T-helper 17 cell (primary cell): Measurements from ENCODE around the gene HABP4. TPM values are rescaled to one million over a fixed set of nuclear protein-coding genes. Genes with fewer than 3 reads are reported as not detected.

Experiments
- ATAC-seq: fragments of 150-1000 bp; cut with Tn5 transposase; 2 replicates; pipeline ENCODE4 v1.10.0; 2021; ENCODE audit warnings: mild to moderate bottlenecking, moderate library complexity
- DNase-seq, 3 donors: peaks; one replicate each; pipeline versions ENCODE4 v3.0.0 to v3.0.0-alpha.2; 2020 to 2021
- H3K9me3 ChIP-seq: one replicate; pipeline ENCODE4 v1.7.0; 2013; ENCODE audit warnings: low read length, mild to moderate bottlenecking; ENCODE audit not compliant: control insufficient read depth, poor library complexity, severe bottlenecking
- H3K27ac Mint-ChIP-seq: one replicate; pipeline ENCODE4 v1.8.0; 2022; ENCODE audit warnings: mild to moderate bottlenecking, moderate library complexity, mixed read lengths
- H3K27me3 Mint-ChIP-seq: one replicate; pipeline ENCODE4 v1.8.0; 2022; ENCODE audit warnings: mixed read lengths
- H3K36me3 Mint-ChIP-seq: one replicate; pipeline ENCODE4 v1.8.0; 2022; ENCODE audit warnings: low read depth, mixed read lengths
- H3K4me1 Mint-ChIP-seq: one replicate; pipeline ENCODE4 v1.8.0; 2022; ENCODE audit warnings: mild to moderate bottlenecking, mixed read lengths
- H3K4me3 Mint-ChIP-seq: one replicate; pipeline ENCODE4 v1.8.0; 2022; ENCODE audit warnings: mild to moderate bottlenecking, moderate library complexity, mixed read lengths
- total RNA-seq, 4 donors: library from RNA in 2 of 4; stranded (reverse) in 2 of 4; gene quantifications; one replicate each; pipeline ENCODE4 v1.2.3 and lab custom pipeline; 2022 to 2026

HABP4 gene
- total RNA-seq, 2 donors from 2014 or later = 16.6 to 21.3 TPM

GRCh38 chr9:96464426-96464825, 14.5 kb downstream of the HABP4 start:
- Mint-ChIP-seq H3K36me3 (peaks cover 2% of the 10 kb centered on the region), H3K27ac (peak overlapping the region; percentile 11), H3K27me3 (no peaks in the 10 kb centered on the region), H3K4me3 (no peak overlapping the region), H3K4me1 (peaks cover 2% of the 10 kb centered on the region)
- no peak for ATAC-seq
- no peaks in the 10 kb centered on the region for H3K9me3 ChIP-seq
- no peak for DNase-seq

DNA sequence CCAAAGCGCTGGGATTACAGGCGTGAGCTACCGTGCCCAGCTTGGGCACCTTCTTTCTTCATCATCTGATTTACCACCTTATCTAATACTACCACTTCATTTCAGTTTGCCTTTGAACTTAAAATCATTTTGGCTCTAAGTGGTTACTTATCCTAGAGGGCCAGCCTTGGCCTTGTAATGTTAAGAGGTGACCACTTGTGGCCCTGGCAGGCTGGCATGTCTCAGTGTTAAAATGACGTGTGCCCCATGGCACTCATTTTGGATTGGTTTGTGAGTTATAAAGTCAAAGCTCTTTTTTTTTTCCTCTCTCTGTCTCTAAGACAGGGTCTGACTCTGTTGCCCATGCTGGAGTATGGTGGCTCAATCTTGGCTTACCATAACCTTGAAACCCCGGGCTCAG, 17.8 kb downstream of the HABP4 start:
- Mint-ChIP-seq H3K36me3 (no peaks in the 10 kb centered on the region), H3K27me3 (no peaks in the 10 kb centered on the region), H3K4me3 (no peak overlapping the region), H3K4me1 (peaks cover 2% of the 10 kb centered on the region), H3K27ac (no peak overlapping the region)
- ATAC-seq (no peak), DNase-seq (no peak)
- no peaks in the 10 kb centered on the region for H3K9me3 ChIP-seq

- no peak for ATAC-seq
- no peak overlapping the region for H3K4me3 Mint-ChIP-seq
- peaks cover 2% of the 10 kb centered on the region for H3K36me3 Mint-ChIP-seq
- DNase-seq = no peak
- no peaks in the 10 kb centered on the region for H3K27me3 Mint-ChIP-seq
- peaks cover 11% of the 10 kb centered on the region for H3K4me1 Mint-ChIP-seq
- H3K27ac Mint-ChIP-seq = no peak overlapping the region
- no peaks in the 10 kb centered on the region for H3K9me3 ChIP-seq
These were observed 26.0 kb downstream of the HABP4 start for GRCh38 chr9:96476013-96476412.

GRCh38 chr9:96476591-96476990, 26.6 kb downstream of the HABP4 start:
- ATAC-seq = no peak

GRCh38 chr9:96478829-96479371, 28.9 kb downstream of the HABP4 start:
- H3K9me3 ChIP-seq = no peaks in the 10 kb centered on the region
- Mint-ChIP-seq H3K4me3 (no peak overlapping the region), H3K4me1 (peaks cover 19% of the 10 kb centered on the region), H3K36me3 (peaks cover 2% of the 10 kb centered on the region), H3K27ac (no peak overlapping the region), H3K27me3 (no peaks in the 10 kb centered on the region)
- DNase-seq = no peak
- ATAC-seq = no peak

More at GRCh38 chr9:96476591-96476990, 26.6 kb downstream of the HABP4 start:
- Mint-ChIP-seq H3K36me3 (peaks cover 2% of the 10 kb centered on the region), H3K27me3 (no peaks in the 10 kb centered on the region), H3K4me1 (peaks cover 11% of the 10 kb centered on the region), H3K27ac (no peak overlapping the region), H3K4me3 (no peak overlapping the region)
- H3K9me3 ChIP-seq = no peaks in the 10 kb centered on the region
- DNase-seq = no peak

DNA sequence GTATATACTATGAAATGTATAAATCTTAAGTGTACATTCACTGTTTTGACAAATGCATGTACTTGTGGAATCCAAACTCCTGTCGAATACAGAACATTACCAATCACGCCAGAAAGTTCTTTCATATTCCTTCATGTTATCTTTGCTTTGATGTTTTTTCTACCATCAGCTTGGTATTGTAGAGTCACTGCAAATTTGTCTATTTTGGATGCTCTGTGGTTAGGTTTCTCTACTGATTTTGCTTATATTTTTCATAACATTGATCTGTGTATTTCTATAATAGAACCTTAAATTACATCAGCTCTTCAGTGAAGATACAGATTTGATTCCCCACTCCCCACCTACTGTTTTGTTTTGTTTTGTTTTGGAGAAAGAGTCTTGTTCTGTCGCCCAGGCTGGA, 30.8 kb downstream of the HABP4 start:
- Mint-ChIP-seq H3K27ac (no peak overlapping the region), H3K4me1 (peaks cover 21% of the 10 kb centered on the region), H3K4me3 (no peak overlapping the region), H3K36me3 (peaks cover 3% of the 10 kb centered on the region), H3K27me3 (no peaks in the 10 kb centered on the region)
- H3K9me3 ChIP-seq = no peaks in the 10 kb centered on the region
- DNase-seq (no peak), ATAC-seq (no peak)

DNA sequence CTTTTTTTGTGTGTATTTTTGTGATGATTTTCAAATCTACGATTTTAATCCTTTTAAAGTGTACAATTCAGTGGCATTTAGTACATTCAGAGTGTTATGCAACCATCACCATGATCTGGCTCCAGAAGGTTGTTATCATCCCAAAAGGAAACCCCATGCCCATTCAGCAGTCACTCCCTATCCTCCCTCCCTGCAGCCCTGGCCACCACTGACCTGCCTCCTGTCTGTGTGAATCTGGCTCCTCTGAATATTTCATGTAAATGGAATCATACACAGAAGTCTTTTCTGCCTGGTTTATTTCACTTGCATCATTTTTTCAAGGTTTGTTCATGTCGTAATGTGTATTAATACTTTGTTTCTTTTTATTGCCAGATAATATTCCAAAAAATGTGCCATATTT, 32.5 kb downstream of the HABP4 start:
- no peaks in the 10 kb centered on the region for H3K9me3 ChIP-seq
- ATAC-seq = no peak
- peaks cover 3% of the 10 kb centered on the region for H3K36me3 Mint-ChIP-seq
- H3K4me1 Mint-ChIP-seq = peaks cover 19% of the 10 kb centered on the region
- DNase-seq = no peak
- H3K27me3 Mint-ChIP-seq = no peaks in the 10 kb centered on the region
- no peak overlapping the region for H3K27ac Mint-ChIP-seq
- H3K4me3 Mint-ChIP-seq = no peak overlapping the region

GRCh38 chr9:96483197-96483596, 33.2 kb downstream of the HABP4 start:
- H3K4me1 Mint-ChIP-seq = peaks cover 18% of the 10 kb centered on the region
- no peak for ATAC-seq
- H3K36me3 Mint-ChIP-seq = peaks cover 3% of the 10 kb centered on the region

GRCh38 chr9:96483733-96484390, 33.9 kb downstream of the HABP4 start:
- no peak overlapping the region for H3K4me3 Mint-ChIP-seq
- H3K27me3 Mint-ChIP-seq = no peaks in the 10 kb centered on the region
- no peak overlapping the region for H3K27ac Mint-ChIP-seq
- DNase-seq (no peak), ATAC-seq (no peak)
- H3K4me1 Mint-ChIP-seq = peaks cover 12% of the 10 kb centered on the region
- H3K36me3 Mint-ChIP-seq = peaks cover 3% of the 10 kb centered on the region
- no peaks in the 10 kb centered on the region for H3K9me3 ChIP-seq

More at GRCh38 chr9:96483197-96483596, 33.2 kb downstream of the HABP4 start:
- Mint-ChIP-seq H3K4me3 (no peak overlapping the region), H3K27me3 (no peaks in the 10 kb centered on the region), H3K27ac (no peak overlapping the region)
- no peak for DNase-seq
- H3K9me3 ChIP-seq = no peaks in the 10 kb centered on the region

DNA sequence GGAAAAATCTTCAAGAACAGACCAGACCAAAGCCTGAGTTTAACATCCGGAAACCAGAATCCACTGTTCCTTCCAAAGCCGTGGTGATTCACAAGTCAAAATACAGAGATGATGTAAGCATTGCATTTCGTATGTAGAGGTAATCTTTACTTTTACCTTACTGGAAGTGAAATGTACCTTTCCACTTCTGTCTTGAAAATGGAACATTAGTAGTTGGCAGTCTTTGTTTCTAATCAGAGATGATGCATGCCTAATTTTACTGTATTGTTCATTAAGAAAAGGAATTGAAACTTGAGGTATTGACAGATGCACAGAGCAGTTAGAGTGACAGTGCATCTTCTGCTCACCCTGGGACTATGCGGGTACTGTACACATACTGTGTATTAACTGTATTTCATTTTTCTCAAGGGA, 34.6 kb downstream of the HABP4 start:
- H3K9me3 ChIP-seq = no peaks in the 10 kb centered on the region
- Mint-ChIP-seq H3K4me1 (peaks cover 13% of the 10 kb centered on the region), H3K27me3 (no peaks in the 10 kb centered on the region), H3K27ac (no peak overlapping the region), H3K4me3 (no peak overlapping the region), H3K36me3 (peaks cover 3% of the 10 kb centered on the region)
- no peak for DNase-seq
- ATAC-seq = no peak

GRCh38 chr9:96485280-96485679, 35.3 kb downstream of the HABP4 start:
- Mint-ChIP-seq H3K4me3 (no peak overlapping the region), H3K27me3 (no peaks in the 10 kb centered on the region), H3K4me1 (peaks cover 13% of the 10 kb centered on the region), H3K27ac (no peak overlapping the region), H3K36me3 (peaks cover 6% of the 10 kb centered on the region)
- DNase-seq (no peak), ATAC-seq (no peak)
- no peaks in the 10 kb centered on the region for H3K9me3 ChIP-seq

GRCh38 chr9:96486386-96487028, 36.5 kb downstream of the HABP4 start:
- DNase-seq (no peak), ATAC-seq (no peak)
- no peaks in the 10 kb centered on the region for H3K27me3 Mint-ChIP-seq
- peaks cover 13% of the 10 kb centered on the region for H3K4me1 Mint-ChIP-seq
- H3K36me3 Mint-ChIP-seq = peaks cover 6% of the 10 kb centered on the region
- no peak overlapping the region for H3K4me3 Mint-ChIP-seq
- H3K27ac Mint-ChIP-seq = no peak overlapping the region
- no peaks in the 10 kb centered on the region for H3K9me3 ChIP-seq

DNA sequence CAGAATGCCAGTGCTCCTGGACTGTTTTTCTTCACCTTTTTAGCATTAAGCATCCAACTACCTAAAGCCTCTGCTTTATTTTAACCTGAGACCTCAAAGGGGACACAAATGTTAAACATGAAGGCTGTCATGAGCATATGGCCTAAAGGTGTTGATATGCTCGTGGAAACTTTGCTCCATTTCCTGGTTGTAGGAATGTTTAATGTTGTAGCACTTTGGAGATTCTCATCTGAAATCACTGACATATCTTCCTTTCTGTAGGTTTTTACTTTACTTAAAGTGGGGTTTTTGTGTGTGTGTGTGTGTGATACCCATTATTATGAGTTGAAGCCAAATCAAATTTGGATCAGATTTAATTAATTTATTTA, 37.0 kb downstream of the HABP4 start:
- H3K9me3 ChIP-seq = no peaks in the 10 kb centered on the region
- DNase-seq (no peak), ATAC-seq (no peak)
- no peak overlapping the region for H3K4me3 Mint-ChIP-seq
- no peaks in the 10 kb centered on the region for H3K27me3 Mint-ChIP-seq
- H3K36me3 Mint-ChIP-seq = peaks cover 6% of the 10 kb centered on the region
- no peak overlapping the region for H3K27ac Mint-ChIP-seq
- peaks cover 15% of the 10 kb centered on the region for H3K4me1 Mint-ChIP-seq

DNA sequence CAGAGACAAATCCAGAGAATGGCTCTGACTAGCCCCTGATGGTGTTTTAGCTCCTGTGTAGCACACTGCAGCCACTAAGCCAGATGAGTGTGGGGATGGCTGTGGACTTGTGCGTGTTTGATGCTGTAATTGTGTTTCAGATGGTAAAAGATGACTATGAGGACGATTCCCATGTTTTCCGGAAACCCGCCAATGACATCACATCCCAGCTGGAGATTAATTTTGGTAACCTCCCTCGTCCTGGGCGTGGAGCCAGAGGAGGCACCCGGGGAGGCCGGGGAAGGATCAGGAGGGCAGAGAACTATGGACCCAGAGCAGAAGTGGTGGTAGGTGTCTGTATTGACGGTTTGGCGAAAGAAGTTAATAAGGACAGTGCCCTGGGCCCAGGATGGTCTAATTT, 38.0 kb downstream of the HABP4 start:
- no peak for ATAC-seq
- peaks cover 6% of the 10 kb centered on the region for H3K36me3 Mint-ChIP-seq
- H3K27me3 Mint-ChIP-seq = no peaks in the 10 kb centered on the region
- peaks cover 11% of the 10 kb centered on the region for H3K4me1 Mint-ChIP-seq
- H3K4me3 Mint-ChIP-seq = no peak overlapping the region
- DNase-seq = no peak
- H3K27ac Mint-ChIP-seq = no peak overlapping the region
- H3K9me3 ChIP-seq = no peaks in the 10 kb centered on the region
